MM.1S (cell line): ENCODE measurements around the gene TMEM38B.

ENCODE experiments used
- CTCF ChIP-seq: fragments of 300-600 bp; sonication (generic); IDR thresholded peaks from 2 replicates; pipeline ENCODE4 v1.5.1; 2016; ENCODE audit warnings: antibody characterized with exemption, low read length, mixed read lengths
- EZH2 ChIP-seq: fragments of 300-600 bp; sonication (generic); optimal IDR thresholded peaks from 2 replicates; pipeline ENCODE3; 2017; ENCODE audit warnings: low read depth, mild to moderate bottlenecking, antibody characterized with exemption, low read length, mixed read lengths
- EZH2phosphoT487 ChIP-seq: fragments of 300-600 bp; sonication (generic); IDR thresholded peaks from 2 replicates; pipeline ENCODE4 v1.6.1; 2018; ENCODE audit warnings: antibody characterized with exemption, low read length

GRCh38 chr9:105667867-105668266 is 26.5 kb upstream of the TMEM38B start:
- TF ChIP-seq CTCF (no peak), EZH2phosphoT487 (no peak), EZH2 (no peak)
